ENCODE data around the gene TALDO1.

DNA sequence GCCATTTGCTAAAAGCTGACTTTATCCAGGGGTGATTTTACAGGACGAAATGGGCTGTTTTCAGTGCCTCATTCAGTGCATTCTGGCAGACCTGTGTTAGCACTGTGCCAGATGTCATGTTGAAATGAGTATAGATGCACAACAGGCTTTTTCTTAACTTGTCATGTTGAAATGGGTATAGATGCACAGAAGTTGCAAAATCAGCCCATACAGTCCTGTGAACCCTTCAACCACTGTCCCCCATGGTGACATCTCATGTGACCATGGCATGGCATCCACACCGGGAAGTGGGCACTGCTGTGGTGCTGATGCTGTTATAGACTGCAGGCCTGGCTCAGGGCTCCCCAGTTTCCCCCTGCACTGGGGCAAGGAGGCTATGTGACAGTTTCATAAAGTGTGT is 2.5 kb downstream of the TALDO1 start:
- TF ChIP-seq, protein P1, sequence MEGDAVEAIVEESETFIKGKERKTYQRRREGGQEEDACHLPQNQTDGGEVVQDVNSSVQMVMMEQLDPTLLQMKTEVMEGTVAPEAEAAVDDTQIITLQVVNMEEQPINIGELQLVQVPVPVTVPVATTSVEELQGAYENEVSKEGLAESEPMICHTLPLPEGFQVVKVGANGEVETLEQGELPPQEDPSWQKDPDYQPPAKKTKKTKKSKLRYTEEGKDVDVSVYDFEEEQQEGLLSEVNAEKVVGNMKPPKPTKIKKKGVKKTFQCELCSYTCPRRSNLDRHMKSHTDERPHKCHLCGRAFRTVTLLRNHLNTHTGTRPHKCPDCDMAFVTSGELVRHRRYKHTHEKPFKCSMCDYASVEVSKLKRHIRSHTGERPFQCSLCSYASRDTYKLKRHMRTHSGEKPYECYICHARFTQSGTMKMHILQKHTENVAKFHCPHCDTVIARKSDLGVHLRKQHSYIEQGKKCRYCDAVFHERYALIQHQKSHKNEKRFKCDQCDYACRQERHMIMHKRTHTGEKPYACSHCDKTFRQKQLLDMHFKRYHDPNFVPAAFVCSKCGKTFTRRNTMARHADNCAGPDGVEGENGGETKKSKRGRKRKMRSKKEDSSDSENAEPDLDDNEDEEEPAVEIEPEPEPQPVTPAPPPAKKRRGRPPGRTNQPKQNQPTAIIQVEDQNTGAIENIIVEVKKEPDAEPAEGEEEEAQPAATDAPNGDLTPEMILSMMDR (IDR thresholded peaks at IDR 0.05): no peak
- TF ChIP-seq POLR2A (IDR thresholded peaks at IDR 0.05) (no peak), EP300 (IDR thresholded peaks at IDR 0.05) (no peak)
